Sigmoid colon (tissue), 7 donors: ENCODE data around the gene FGF19. TPM values are rescaled to one million over a fixed set of nuclear protein-coding genes. Genes with fewer than 3 reads are reported as not detected.
"Not testable (repeated sequence)": the region's sequence is repeated elsewhere in the genome, so short reads cannot be mapped to it uniquely, and the experiment has no call there.

Source experiments
- DNase-seq: peaks from one replicate; pipeline ENCODE4 v3.0.0-alpha.2; 2019
- H3K27ac ChIP-seq, 4 donors: fragments of 200-600 bp; sonication (generic); one replicate each; pipeline ENCODE4 v1.5.1; 2016 to 2019; ENCODE audit warnings: mild to moderate bottlenecking in 1 of 4
- H3K27me3 ChIP-seq, 3 donors: fragments of 200-600 bp; sonication (generic); one replicate each; pipeline ENCODE4 v1.5.1; 2019; ENCODE audit warnings: mild to moderate bottlenecking in 1 of 3
- H3K36me3 ChIP-seq, 4 donors: fragments of 200-600 bp; sonication (generic); one replicate each; pipeline ENCODE4 v1.5.1; 2016 to 2019
- H3K4me1 ChIP-seq, 4 donors: fragments of 200-600 bp; sonication (generic); one replicate each; pipeline ENCODE4 v1.5.1; 2017 to 2019
- H3K4me3 ChIP-seq, 4 donors: fragments of 200-600 bp; sonication (generic); one replicate each; pipeline ENCODE4 v1.5.1; 2017 to 2019; ENCODE audit warnings: mild to moderate bottlenecking in 2 of 4, moderate library complexity in 1 of 4
- H3K9me3 ChIP-seq, 4 donors: fragments of 200-600 bp in 3 of 4; sonication (generic) in 3 of 4; one replicate each; pipeline versions ENCODE4 v1.5.1 to v1.6.1; 2013 to 2019
- EP300 ChIP-seq, 4 donors: sonication (generic); formaldehyde crosslinking; IDR thresholded peaks; one replicate each; pipeline ENCODE4 v1.6.1; 2017; ENCODE audit warnings: antibody characterized with exemption in 4 of 4
- POLR2A ChIP-seq, 2 donors: fragments of 450-650 bp; IDR thresholded peaks; one replicate each; pipeline ENCODE4 v1.6.1; 2016; ENCODE audit warnings: antibody characterized with exemption in 2 of 2, mild to moderate bottlenecking in 2 of 2, moderate library complexity in 2 of 2
- POLR2AphosphoS5 ChIP-seq, 4 donors: sonication (generic); formaldehyde crosslinking; IDR thresholded peaks; one replicate each; pipeline ENCODE4 v1.6.1; 2017; ENCODE audit warnings: antibody characterized with exemption in 4 of 4
- WGBS, 2 donors: extraction: QIAGEN DNeasy Blood & Tissue Kit; methylation state at CpG; one replicate each; pipeline ENCODE4 v1.1.7; 2013; 5-methylcytosine and 5-hydroxymethylcytosine counted together
- intact Hi-C: fragments of 100-400 bp; cut with DNase I; formaldehyde crosslinking; loops from one replicate; pipeline ENCODE4 v1.15.1; 2023
- polyA plus RNA-seq, 3 donors: library from polyadenylated mRNA; stranded (reverse); fragments of 200-250 nt; gene quantifications; one replicate each; pipeline ENCODE4 v1.2.3, GENCODE V29; 2013
- total RNA-seq, 4 donors: library from RNA; depleted of rRNA; stranded (reverse); fragments of >200 nt; gene quantifications; one replicate each; pipeline ENCODE4 v1.1.0, GENCODE V29; 2016
- TF ChIP-seq, protein P1 (sequence below), 4 experiments: fragments of 450-650 bp in 3 of 4; fragments of 200-600 bp in 1 of 4; IDR thresholded peaks; one replicate each; pipeline ENCODE4 v1.5.1; 2016 to 2019; ENCODE audit warnings: antibody characterized with exemption in 4 of 4, mild to moderate bottlenecking in 3 of 4, moderate library complexity in 2 of 4
- donor health status: healthy with polysubstance abuse.
- donor health status: Bipolar disorder and iron deficiency.
- donor health status: healthy.

Gene FGF19
- total and polyA plus RNA-seq, 7 donors: not detected

DNA sequence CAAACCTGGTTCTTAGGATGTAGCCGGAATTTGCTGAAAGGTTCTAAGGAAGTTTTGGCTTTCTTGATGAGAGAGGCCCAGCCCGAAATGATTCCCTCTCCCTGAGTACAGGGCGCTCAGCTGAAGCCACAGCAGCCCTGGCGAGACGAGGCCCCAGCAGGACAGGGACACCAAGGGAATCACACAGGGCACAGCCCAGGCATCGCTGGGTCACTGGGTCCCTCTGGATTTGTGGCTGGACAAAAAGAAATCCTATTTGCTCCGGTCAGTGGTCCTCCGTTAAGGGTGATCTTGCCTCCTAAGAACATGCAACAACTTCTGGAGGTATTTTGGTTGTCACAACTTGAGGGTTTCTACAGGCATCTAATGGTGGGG, 6.4 kb downstream of the FGF19 start:
- no peak overlapping the region for H3K27ac ChIP-seq
- H3K4me3 ChIP-seq: no peak overlapping the region
- H3K36me3 ChIP-seq: no peaks in the 10 kb centered on the region
- TF ChIP-seq POLR2A (IDR thresholded peaks at IDR 0.05): no peak
- no peak for TF ChIP-seq POLR2AphosphoS5 (IDR thresholded peaks at IDR 0.05)
- no peak for TF ChIP-seq EP300 (IDR thresholded peaks at IDR 0.05)
- peak; percentile 54 for DNase-seq
- no peaks in the 10 kb centered on the region for H3K9me3 ChIP-seq
- intact Hi-C loops: no loop called here
- 90 to 93% methylated on average over 8 of the region's 8 CpGs for WGBS, 2 donors
- H3K27me3 ChIP-seq: peaks cover 6 to 45% (median 18%) of the 10 kb centered on the region in 3 donors
- H3K4me1 ChIP-seq: peaks cover 0 to 4% (median 0%) of the 10 kb centered on the region in 4 donors

DNA sequence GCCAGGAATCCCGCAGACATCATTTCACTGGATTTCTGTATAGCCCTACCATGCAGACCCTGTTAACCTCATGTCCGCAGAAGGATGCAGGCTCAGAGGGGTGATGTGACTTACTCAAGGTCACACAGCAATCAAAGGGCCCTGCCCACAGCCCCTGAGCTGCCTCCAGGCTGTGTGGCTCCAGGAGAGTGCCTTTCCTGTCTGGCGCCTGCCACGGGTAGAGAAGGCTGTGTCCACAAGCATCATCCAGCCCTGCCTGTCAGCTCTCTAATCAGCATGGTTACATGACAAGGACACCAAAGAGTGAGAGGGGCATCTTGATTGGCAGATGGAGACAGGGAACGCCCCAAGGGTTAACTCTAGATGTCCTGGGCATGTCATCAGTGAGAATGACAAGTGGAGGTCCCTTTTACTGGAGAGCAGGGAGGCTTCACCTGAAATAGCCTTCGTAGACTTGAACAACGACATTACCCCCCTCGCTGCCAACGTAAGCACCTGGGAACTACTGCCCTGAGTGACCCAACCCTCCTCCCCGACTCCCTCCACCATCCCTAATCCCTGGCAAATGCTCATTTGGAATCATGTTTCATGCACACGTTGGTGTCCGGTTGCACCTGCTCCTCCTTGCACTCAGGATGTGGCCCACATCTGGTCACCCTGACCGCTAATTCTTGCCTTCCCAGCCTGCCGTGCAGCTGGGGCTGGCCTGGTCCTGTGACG, 6.9 kb downstream of the FGF19 start:
- H3K36me3 ChIP-seq: no peaks in the 10 kb centered on the region
- H3K4me3 ChIP-seq: no peak overlapping the region
- 69 to 73% methylated on average over 15 of the region's 15 CpGs for WGBS, 2 donors
- DNase-seq: peak; percentile 48
- intact Hi-C loops: no loop called here
- no peaks in the 10 kb centered on the region for H3K9me3 ChIP-seq
- H3K27me3 ChIP-seq: peaks cover under 1 to 39% (median 13%) of the 10 kb centered on the region in 3 donors
- no peak for TF ChIP-seq POLR2AphosphoS5 (IDR thresholded peaks at IDR 0.05)
- TF ChIP-seq POLR2A (IDR thresholded peaks at IDR 0.05): no peak
- no peak for TF ChIP-seq EP300 (IDR thresholded peaks at IDR 0.05)
- TF ChIP-seq, protein P1, sequence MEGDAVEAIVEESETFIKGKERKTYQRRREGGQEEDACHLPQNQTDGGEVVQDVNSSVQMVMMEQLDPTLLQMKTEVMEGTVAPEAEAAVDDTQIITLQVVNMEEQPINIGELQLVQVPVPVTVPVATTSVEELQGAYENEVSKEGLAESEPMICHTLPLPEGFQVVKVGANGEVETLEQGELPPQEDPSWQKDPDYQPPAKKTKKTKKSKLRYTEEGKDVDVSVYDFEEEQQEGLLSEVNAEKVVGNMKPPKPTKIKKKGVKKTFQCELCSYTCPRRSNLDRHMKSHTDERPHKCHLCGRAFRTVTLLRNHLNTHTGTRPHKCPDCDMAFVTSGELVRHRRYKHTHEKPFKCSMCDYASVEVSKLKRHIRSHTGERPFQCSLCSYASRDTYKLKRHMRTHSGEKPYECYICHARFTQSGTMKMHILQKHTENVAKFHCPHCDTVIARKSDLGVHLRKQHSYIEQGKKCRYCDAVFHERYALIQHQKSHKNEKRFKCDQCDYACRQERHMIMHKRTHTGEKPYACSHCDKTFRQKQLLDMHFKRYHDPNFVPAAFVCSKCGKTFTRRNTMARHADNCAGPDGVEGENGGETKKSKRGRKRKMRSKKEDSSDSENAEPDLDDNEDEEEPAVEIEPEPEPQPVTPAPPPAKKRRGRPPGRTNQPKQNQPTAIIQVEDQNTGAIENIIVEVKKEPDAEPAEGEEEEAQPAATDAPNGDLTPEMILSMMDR (IDR thresholded peaks at IDR 0.05): no peak
- H3K27ac ChIP-seq: no peak overlapping the region
- no peaks in the 10 kb centered on the region for H3K4me1 ChIP-seq

DNA sequence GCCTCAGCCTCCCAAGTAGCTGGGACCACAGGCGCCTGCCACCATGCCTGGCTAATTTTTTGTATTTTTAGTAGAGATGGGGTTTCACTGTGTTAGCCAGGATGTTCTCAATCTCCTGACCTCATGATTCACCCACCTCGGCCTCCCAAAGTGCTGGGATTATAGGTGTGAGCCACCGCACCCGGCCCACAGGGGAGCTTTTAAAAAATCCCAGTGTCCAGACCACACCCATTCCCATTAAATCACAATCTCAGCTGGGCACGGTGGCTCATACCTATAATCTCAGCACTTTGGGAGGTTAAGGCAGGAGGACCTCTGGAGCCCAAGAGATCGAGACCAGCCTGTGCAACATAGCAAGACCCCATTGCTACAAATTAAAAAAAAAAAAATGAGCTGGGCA, 7.8 kb downstream of the FGF19 start:
- H3K27ac ChIP-seq, intact Hi-C loops, H3K9me3 ChIP-seq, H3K4me3 ChIP-seq, H3K36me3 ChIP-seq, H3K4me1 ChIP-seq: not testable (repeated sequence)
- peaks cover 0 to 30% (median 7%) of the 10 kb centered on the region in 3 donors for H3K27me3 ChIP-seq
- 37 to 70% methylated on average over 6 of the region's 6 CpGs for WGBS, 2 donors
- peak; percentile 20 for DNase-seq

DNA sequence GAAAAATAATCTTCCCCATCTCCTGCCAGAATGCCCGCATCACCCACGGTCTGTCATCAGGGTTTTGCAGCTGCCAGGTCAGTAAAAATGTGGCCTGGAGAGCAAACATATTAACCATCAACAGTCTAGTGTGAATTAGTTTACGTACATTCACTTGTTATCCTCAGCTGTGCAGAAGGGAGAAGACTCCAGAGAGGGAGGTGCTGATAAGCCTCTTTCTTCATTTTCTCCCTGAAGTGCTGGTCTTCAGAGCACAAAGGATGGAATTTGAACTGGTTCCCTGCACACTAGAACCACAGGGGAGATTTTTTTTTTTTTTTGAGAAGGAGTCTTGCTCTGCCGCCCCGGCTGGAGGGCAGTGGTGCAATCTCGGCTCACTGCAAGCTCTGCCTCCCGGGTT, 8.2 kb downstream of the FGF19 start:
- WGBS, 2 donors: 67 to 79% methylated on average over 7 of the region's 7 CpGs
- intact Hi-C loops: no loop called here
- H3K36me3 ChIP-seq: no peaks in the 10 kb centered on the region
- DNase-seq: peak; percentile 10
- no peaks in the 10 kb centered on the region for H3K4me1 ChIP-seq
- H3K27ac ChIP-seq: no peak overlapping the region
- no peaks in the 10 kb centered on the region for H3K9me3 ChIP-seq
- H3K27me3 ChIP-seq: peaks cover 0 to 26% (median 3%) of the 10 kb centered on the region in 3 donors
- no peak overlapping the region for H3K4me3 ChIP-seq
- TF ChIP-seq POLR2AphosphoS5 (IDR thresholded peaks at IDR 0.05): no peak
- no peak for TF ChIP-seq EP300 (IDR thresholded peaks at IDR 0.05)
- TF ChIP-seq POLR2A (IDR thresholded peaks at IDR 0.05): no peak
- TF ChIP-seq, protein P1 (IDR thresholded peaks at IDR 0.05): no peak

DNA sequence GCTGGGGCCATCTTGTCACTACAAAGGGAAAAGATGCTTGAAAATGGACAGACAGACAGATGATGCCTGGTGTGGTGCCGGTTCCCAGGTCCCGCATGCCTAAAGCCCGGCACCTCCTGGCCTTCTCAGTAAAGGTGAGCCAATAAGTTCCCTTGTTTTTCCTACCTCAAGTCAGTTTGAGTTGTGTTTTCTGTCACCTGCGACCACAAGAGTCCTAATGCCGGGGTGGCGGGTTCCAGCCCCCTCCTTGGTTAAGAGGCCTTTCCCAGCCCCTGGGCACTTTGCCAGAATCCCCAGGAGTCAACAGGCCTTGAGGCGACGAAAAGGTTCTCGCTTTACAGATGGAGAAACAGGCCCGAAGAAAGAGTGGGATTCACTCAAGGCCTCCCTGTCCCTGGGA, 9.0 kb downstream of the FGF19 start:
- peak; percentile 45 for DNase-seq
- peaks cover 0 to 19% (median 0%) of the 10 kb centered on the region in 3 donors for H3K27me3 ChIP-seq
- 86 to 91% methylated on average over 10 of the region's 10 CpGs for WGBS, 2 donors

DNA sequence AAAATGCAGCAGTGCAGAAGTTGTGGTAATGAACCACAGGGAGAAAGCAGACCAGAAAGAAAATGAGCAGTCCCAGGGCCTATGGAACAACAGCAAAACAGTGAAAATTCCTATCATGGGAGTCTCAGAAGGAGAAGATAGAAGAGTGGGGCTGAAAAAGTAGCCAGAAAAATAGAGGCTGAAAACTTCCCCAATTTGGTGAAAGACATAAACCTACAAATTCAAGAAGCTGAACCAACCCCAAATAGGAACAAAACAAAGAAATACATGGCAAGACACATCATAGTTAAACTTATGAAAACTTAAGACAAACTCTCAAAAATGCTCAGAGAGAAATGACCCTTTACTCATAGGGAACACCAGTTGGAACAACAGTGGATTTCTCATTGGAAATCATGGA, 11.4 kb downstream of the FGF19 start:
- H3K27me3 ChIP-seq: peaks cover 0 to 5% (median 0%) of the 10 kb centered on the region in 3 donors
- TF ChIP-seq POLR2AphosphoS5 (IDR thresholded peaks at IDR 0.05): no peak
- TF ChIP-seq POLR2A (IDR thresholded peaks at IDR 0.05): no peak
- TF ChIP-seq, protein P1 (IDR thresholded peaks at IDR 0.05): no peak
- no peak for TF ChIP-seq EP300 (IDR thresholded peaks at IDR 0.05)
- H3K4me1 ChIP-seq: no peaks in the 10 kb centered on the region
- H3K9me3 ChIP-seq: no peaks in the 10 kb centered on the region
- no peak overlapping the region for H3K27ac ChIP-seq
- intact Hi-C loops: no loop called here
- DNase-seq: no peak
- H3K36me3 ChIP-seq: no peaks in the 10 kb centered on the region
- H3K4me3 ChIP-seq: no peak overlapping the region

More for the DNA sequence above, 9.0 kb downstream of the FGF19 start:
- Histone ChIP-seq H3K4me1 (no peaks in the 10 kb centered on the region), H3K4me3 (no peak overlapping the region), H3K27ac (no peak overlapping the region), H3K9me3 (no peaks in the 10 kb centered on the region), H3K36me3 (no peaks in the 10 kb centered on the region)
- no peak for TF ChIP-seq EP300 (IDR thresholded peaks at IDR 0.05)
- intact Hi-C loops: no loop called here
